Measurements from ENCODE around the gene EFNA5. TPM values are rescaled to one million over a fixed set of nuclear protein-coding genes. Genes with fewer than 3 reads are reported as not detected.

Gene EFNA5
- total RNA-seq, 6 experiments from 2014 or later = 0.26 TPM; not detected in 5

DNA sequence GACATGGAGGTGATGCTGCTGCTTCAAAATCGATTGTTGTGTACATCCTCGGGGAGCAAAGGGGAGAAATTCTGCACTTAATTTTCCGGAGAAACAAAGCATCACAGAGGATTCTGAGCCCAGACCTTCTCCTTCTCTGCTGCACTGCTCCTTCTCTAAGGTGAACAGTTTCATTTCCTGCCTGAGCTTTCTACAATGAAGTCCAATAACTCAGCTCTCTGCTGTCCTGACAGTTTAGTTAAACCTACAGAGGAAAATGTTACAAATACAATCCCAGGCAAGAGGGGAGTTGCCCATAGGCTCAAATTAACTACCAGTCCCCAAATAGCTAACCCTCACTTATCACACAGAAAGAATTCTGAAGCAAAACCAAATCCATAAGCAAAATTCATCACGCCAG is 206.3 kb downstream of the EFNA5 start:
- TF ChIP-seq, protein P1, sequence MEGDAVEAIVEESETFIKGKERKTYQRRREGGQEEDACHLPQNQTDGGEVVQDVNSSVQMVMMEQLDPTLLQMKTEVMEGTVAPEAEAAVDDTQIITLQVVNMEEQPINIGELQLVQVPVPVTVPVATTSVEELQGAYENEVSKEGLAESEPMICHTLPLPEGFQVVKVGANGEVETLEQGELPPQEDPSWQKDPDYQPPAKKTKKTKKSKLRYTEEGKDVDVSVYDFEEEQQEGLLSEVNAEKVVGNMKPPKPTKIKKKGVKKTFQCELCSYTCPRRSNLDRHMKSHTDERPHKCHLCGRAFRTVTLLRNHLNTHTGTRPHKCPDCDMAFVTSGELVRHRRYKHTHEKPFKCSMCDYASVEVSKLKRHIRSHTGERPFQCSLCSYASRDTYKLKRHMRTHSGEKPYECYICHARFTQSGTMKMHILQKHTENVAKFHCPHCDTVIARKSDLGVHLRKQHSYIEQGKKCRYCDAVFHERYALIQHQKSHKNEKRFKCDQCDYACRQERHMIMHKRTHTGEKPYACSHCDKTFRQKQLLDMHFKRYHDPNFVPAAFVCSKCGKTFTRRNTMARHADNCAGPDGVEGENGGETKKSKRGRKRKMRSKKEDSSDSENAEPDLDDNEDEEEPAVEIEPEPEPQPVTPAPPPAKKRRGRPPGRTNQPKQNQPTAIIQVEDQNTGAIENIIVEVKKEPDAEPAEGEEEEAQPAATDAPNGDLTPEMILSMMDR (IDR thresholded peaks at IDR 0.05) = no peak

DNA sequence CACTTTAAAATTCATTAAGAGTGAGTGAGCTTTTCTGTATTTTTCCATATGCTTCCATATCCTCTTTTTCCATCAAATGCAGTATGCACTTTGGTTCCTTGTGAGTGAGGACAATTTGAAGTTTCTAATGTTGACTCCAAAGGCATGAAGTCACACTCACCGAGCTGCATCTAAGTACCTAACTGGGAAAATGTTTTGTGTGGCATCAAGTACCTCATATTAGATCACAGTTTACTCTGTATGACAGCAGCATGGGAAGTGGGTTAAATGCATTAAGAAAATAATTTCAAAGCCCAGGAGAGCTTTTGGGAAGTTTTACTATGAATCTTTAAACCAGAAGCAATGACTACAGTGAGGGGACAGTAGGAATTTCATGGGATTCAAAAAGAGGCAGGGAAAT is 207.0 kb downstream of the EFNA5 start:
- peaks cover 4% of the 10 kb centered on the region; the same call in 1 of the 2 replicates for H3K27me3 Mint-ChIP-seq (ENCODE audit: insufficient read depth)
- H3K9me3 Mint-ChIP-seq = peaks cover 3% of the 10 kb centered on the region; the same call in 1 of the 2 replicates
- H3K36me3 Mint-ChIP-seq (ENCODE audit: low read depth) = no peaks in the 10 kb centered on the region
- no peak overlapping the region for H3K4me3 Mint-ChIP-seq
- no peak for DNase-seq
- H3K4me1 Mint-ChIP-seq (ENCODE audit: low read depth) = no peaks in the 10 kb centered on the region
- H3K27ac Mint-ChIP-seq = no peak overlapping the region
- TF ChIP-seq, protein P1 (IDR thresholded peaks at IDR 0.05) = no peak

More for the DNA sequence above, 206.3 kb downstream of the EFNA5 start:
- peaks cover 3% of the 10 kb centered on the region; the same call in 1 of the 2 replicates for H3K9me3 Mint-ChIP-seq
- H3K27me3 Mint-ChIP-seq (ENCODE audit: insufficient read depth) = peaks cover 4% of the 10 kb centered on the region; the same call in 1 of the 2 replicates
- H3K36me3 Mint-ChIP-seq (ENCODE audit: low read depth) = no peaks in the 10 kb centered on the region
- no peak for DNase-seq
- no peak overlapping the region for H3K27ac Mint-ChIP-seq
- H3K4me3 Mint-ChIP-seq = no peak overlapping the region
- H3K4me1 Mint-ChIP-seq (ENCODE audit: low read depth) = peaks cover 5% of the 10 kb centered on the region

DNA sequence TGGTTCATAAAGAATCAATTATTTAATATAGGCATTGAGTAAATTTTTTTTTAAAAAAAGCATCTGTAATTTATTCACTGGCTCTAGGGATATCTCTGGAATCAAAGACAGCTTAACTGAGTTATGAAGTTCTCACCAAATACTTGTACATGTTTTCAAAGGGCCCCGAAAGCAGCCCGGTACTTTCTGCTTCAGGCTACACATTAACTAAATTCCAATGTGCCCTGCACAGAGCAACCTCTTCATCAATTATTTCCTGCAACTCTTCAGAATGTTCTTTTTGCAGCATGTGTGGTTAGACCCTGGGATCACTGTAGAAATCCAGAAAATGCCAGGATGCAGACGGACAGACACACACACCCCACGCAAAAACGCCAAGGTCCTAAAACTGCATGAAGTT is 209.0 kb downstream of the EFNA5 start:
- H3K27me3 Mint-ChIP-seq (ENCODE audit: insufficient read depth) = peaks cover 4% of the 10 kb centered on the region; the same call in 1 of the 2 replicates
- H3K27ac Mint-ChIP-seq = no peak overlapping the region
- no peak overlapping the region for H3K4me3 Mint-ChIP-seq
- DNase-seq = no peak
- H3K9me3 Mint-ChIP-seq = peaks cover 3% of the 10 kb centered on the region; the same call in 1 of the 2 replicates
- TF ChIP-seq, protein P1 (IDR thresholded peaks at IDR 0.05) = no peak
- H3K36me3 Mint-ChIP-seq (ENCODE audit: low read depth) = no peaks in the 10 kb centered on the region
- H3K4me1 Mint-ChIP-seq (ENCODE audit: low read depth) = no peaks in the 10 kb centered on the region

DNA sequence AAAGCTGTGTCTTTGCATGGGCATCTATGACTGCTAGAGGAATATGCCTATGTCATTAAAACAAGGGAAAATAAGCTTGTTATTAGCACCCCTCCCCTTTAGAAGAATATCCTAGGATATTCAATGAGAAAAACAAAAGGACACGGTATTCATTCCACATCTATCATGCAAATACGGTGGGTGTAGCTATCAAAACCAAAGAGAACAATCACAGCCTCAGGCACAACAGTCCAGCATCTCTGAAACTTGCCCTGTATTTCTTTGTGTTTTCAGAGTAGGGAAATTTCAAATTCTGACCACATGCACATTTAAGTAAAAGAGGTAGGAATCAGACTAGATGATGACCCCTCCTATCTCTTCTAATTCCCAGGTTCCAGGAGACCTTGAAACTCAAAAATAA is 209.9 kb downstream of the EFNA5 start:
- H3K36me3 Mint-ChIP-seq (ENCODE audit: low read depth) = no peaks in the 10 kb centered on the region
- H3K4me3 Mint-ChIP-seq = no peak overlapping the region
- H3K27ac Mint-ChIP-seq = no peak overlapping the region
- no peaks in the 10 kb centered on the region for H3K4me1 Mint-ChIP-seq (ENCODE audit: low read depth)
- TF ChIP-seq, protein P1 (IDR thresholded peaks at IDR 0.05) = no peak
- H3K27me3 Mint-ChIP-seq (ENCODE audit: insufficient read depth) = no peaks in the 10 kb centered on the region; the same call in 1 of the 2 replicates
- DNase-seq = no peak
- no peaks in the 10 kb centered on the region; the same call in 1 of the 2 replicates for H3K9me3 Mint-ChIP-seq

DNA sequence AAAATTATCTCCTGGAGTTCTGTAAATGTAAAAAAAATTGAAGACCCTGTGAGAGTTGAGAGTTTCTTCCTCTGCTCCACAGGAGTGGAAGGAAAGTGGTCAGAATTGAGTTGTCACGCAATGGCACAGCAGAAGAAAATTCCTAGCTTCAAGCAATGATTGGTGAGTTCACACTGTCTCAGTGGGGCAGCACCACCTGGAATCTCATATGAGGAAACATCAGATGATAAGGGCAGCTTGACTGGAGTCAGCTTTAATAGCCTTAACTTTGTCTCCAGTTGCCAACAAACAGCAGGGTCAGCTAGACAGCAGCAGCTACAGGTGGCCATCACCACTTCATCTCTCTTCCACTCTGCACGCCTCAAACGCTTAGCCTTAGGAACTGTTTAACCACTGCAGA is 211.1 kb downstream of the EFNA5 start:
- Mint-ChIP-seq H3K4me1 (ENCODE audit: low read depth) (no peaks in the 10 kb centered on the region), H3K27me3 (ENCODE audit: insufficient read depth) (no peaks in the 10 kb centered on the region; the same call in 1 of the 2 replicates), H3K9me3 (no peaks in the 10 kb centered on the region; the same call in 1 of the 2 replicates), H3K4me3 (no peak overlapping the region), H3K36me3 (ENCODE audit: low read depth) (no peaks in the 10 kb centered on the region), H3K27ac (no peak overlapping the region)
- TF ChIP-seq, protein P1 (IDR thresholded peaks at IDR 0.05) = no peak
- DNase-seq = no peak
